Suprapubic skin (tissue), 4 donors: ENCODE measurements around the gene PKP3.

ENCODE experiments used
- POLR2A ChIP-seq, 2 donors: fragments of 450-650 bp; IDR thresholded peaks; one replicate each; pipeline ENCODE4 v1.6.1; 2017; ENCODE audit warnings: antibody characterized with exemption in 2 of 2, mild to moderate bottlenecking in 2 of 2, moderate library complexity in 2 of 2
- POLR2AphosphoS5 ChIP-seq, 3 donors: sonication (generic); formaldehyde crosslinking; IDR thresholded peaks; one replicate each; pipeline ENCODE4 v1.6.1; 2017; ENCODE audit warnings: antibody characterized with exemption in 3 of 3

- TF ChIP-seq POLR2AphosphoS5 (IDR thresholded peaks at IDR 0.05) (no peak), POLR2A (IDR thresholded peaks at IDR 0.05) (no peak)
Measured at GRCh38 chr11:426851-427250, 32.8 kb downstream of the PKP3 start.
